GM12874 (cell line): ENCODE measurements around the gene ITGB6.

Experiments
- TF ChIP-seq, protein P1 (sequence below): IDR thresholded peaks from 2 replicates; pipeline ENCODE4 v1.5.1; 2011; ENCODE audit warnings: low read depth, mild to moderate bottlenecking, control low read depth, low read length, moderate library complexity; ENCODE audit not compliant: insufficient read depth

The ITGB6 gene

DNA sequence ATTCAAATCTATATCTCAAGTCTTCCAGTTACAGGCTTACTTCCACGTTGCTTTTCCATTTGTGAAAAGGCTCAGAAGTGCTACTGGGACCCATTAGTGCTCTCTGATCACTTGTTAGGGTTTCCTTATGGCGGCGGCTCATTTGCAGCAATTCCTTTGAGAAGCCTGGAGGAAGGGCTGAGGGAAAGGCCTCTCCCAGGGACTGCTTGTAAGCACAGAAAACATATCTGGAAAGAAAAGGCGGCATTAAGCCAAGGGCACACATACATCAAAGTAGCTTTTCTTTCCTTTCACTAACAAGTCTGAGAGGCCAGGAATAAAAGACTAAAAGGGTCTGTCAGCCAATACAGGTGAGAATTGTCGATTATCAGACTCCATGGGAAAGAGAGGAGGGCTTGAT lies 39.4 kb upstream of the ITGB6 start:
- TF ChIP-seq, protein P1, sequence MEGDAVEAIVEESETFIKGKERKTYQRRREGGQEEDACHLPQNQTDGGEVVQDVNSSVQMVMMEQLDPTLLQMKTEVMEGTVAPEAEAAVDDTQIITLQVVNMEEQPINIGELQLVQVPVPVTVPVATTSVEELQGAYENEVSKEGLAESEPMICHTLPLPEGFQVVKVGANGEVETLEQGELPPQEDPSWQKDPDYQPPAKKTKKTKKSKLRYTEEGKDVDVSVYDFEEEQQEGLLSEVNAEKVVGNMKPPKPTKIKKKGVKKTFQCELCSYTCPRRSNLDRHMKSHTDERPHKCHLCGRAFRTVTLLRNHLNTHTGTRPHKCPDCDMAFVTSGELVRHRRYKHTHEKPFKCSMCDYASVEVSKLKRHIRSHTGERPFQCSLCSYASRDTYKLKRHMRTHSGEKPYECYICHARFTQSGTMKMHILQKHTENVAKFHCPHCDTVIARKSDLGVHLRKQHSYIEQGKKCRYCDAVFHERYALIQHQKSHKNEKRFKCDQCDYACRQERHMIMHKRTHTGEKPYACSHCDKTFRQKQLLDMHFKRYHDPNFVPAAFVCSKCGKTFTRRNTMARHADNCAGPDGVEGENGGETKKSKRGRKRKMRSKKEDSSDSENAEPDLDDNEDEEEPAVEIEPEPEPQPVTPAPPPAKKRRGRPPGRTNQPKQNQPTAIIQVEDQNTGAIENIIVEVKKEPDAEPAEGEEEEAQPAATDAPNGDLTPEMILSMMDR: no peak

DNA sequence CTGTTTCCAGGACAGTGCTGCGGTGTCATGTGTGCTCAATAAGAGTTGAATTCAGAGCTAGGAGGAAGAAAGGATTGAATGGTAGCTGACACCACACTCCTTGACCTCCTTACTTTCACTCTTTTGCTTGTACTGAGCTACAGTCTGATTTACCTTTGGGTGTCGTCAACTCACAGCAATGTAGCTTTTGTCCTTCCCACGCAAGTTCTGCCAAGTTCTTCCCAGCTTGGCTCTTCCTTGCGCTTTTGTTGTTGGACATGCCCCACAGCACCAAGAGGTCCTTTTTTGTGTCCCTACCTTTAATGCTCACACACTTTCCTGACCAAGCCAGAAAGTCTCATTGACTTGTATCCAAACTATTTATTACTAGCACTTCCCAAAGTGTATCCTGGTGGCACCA lies 38.3 kb upstream of the ITGB6 start:
- TF ChIP-seq, protein P1: no peak

DNA sequence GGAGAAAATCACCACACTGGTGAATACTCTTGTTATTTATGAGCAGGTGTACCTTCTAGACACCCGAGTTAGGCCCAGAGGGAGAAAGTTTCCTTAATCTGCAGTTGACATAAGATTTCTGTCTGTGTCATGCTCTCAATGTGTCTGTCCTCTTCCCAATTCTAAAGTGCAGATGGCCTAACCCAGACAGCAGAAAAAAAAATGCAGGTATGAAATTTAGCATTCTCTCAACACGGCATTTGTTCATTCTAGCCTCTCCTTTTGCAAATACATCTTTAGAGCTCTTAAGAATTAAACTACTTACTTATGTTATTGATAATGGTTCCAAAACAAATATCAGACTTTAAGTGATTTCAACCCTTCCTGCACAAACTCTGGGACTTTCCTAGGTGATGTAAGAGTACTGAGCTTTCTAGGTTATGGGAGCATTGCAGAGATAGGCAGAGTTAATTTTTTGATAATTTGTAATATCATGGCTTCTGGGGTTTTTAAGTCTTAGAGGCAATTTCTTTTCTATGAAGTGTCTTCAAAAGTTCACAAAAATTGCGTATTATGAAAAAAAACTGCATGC lies 32.9 kb upstream of the ITGB6 start:
- TF ChIP-seq, protein P1: no peak

DNA sequence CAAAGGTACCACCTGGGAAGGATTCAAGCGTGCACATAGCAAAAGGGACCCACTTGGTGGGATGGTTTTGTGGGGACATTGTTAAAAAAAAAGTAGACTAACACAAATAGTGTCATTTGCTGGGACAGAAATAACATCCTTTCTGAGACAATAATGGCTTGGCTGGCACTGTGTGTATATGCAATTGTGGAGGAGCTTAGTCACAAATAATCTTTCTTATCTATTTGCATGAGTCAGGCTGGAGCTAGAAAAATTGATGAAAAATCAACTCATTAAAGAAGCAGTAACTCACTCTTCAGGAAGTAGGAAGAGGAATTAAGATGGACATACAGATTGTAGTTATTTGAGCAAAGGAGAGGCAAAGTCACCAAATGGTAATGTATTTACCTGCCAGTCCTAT lies 29.5 kb upstream of the ITGB6 start:
- TF ChIP-seq, protein P1: no peak

DNA sequence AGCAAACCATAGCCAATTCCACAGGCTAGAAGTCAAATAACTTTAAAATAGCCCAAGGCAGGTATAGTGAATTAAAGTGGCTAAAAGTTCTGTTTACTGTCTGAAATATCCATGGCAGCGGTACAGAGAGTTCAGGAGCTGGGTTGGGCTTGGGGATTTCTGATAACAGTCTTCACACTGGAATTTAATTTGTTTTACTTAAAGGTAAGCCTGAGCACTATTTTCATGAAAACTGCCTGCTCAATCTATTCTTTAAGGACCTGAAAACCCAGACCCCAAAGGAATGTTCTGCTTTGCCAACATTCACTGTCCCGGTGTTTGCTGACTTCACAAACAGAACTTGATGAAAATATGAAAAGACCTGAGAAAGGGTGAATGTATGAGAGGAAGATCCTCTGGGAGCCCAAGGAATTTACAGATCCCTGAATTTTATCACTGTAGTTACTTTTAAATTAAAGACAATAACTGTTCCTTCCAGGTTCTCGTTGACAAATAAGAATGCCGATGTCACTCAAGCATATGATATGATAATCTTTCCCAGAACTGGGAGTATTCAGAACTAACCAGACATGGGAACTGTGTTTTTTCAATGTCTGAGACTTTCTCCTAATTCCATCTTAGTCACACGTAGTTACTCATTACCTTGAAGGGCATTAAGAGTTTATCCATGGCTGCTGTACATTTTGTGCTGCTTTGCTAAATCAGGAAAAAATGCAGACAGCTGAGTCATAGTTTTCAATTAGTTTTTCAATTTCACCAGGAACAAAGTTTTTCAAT lies 28.3 kb upstream of the ITGB6 start:
- TF ChIP-seq, protein P1: no peak

DNA sequence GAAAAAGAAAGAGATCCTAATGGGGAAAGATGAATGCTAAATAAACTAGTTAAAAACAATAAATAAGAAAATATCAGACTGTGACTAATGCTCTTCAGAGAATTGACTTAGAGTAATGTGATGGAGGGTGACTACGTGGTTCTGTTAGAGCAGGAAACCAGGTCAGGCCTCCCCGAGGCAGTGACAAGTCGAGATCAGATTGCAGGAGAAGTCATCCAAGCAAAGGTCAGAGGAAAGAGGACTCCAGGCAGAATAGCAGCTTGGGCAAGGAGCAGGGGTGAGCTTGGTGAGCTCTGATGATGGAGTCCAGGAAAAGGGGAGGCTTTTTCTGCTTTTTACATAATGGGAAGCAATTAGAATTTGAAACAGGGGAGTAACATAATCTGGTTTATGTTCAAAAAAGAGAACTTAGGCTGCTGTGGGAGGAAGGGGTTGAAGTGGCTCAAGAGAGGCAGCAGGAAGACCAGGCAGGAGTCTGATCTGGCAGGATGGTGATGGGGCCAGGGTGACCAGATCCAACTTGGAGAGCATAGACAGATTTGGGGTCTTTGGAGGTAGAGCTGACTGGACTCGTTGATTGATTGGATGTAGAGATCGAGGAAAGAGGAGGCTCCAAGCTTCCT lies 27.3 kb upstream of the ITGB6 start:
- TF ChIP-seq, protein P1: no peak

DNA sequence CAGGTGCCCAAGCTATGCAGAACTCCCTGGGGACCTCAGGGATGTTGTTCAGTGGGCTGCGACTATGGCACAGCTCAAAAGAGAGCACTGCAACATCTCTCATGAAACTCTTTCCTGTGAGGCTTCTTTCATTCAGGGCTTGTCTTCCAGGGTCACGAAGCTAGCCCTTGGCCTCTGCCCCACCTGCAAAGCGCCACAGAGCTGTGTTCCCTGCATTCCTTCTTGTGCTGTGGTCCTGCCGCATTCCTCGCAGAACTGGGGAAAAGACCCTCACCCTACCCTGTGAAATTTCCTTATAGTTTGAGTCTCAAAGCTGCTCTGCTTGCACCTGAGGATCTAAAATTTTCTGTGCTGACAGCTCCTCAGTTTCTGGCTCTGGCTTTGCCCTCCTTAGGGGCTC lies 26.3 kb upstream of the ITGB6 start:
- TF ChIP-seq, protein P1: no peak
